Stimulated activated CD4-positive, alpha-beta T cell treated with anti-CD3 and anti-CD28 coated beads, Interleukin-4, amount 100 ng/mL, for 48 hours (primary cell): ENCODE data around the gene GPR26.
"Not testable (repeated sequence)": the region's sequence is repeated elsewhere in the genome, so short reads cannot be mapped to it uniquely, and the experiment has no call there.

Experiments used
- DNase-seq, 2 donors: peaks; one replicate each; pipeline ENCODE4 v3.0.0-alpha.2; 2020; ENCODE audit warnings: low read depth in 2 of 2

The GPR26 gene

DNA sequence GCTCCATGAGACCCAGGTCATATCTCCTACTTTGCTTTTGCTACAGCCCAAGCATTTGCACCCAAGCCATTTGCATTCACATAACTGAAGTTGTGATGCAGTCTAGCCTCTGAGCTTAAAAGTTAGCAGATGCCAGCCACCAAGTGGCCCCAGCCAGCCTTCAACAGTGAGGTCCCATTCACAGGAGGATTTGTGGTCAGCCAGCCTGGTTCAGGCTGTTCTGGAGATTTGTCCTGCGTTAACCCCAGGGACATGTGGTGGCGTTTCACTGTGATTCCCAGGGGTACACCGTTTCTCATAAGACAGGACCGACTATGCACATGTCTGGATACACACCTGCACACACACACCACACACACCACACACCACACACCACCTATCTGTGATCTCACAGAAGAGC is 51.2 kb downstream of the GPR26 start:
- DNase-seq = no peak

DNA sequence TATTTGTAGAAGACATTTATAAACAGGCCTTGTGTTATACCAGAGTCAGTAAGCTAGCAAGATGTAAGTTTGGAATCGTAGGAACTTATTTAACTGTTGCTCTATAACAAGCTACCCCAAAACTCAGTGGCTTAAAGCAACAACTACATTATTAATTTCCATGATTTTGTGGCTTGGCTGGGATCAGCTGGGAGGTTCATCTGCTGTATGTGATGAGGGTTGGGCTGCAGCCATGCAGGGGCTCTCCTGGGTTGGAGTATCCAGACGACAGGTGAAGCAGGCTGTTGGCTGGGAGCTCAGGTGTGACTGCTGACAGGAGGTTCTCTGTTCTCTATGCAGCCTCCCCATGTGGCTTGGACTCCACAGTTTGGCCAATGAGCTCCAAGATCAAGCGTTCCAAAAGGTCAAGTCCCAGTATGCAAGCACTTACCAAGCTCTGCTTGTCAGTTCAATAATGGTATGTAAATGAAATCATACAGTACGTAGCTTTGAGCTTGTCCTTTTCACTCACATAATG is 52.4 kb downstream of the GPR26 start:
- DNase-seq = no peak

DNA sequence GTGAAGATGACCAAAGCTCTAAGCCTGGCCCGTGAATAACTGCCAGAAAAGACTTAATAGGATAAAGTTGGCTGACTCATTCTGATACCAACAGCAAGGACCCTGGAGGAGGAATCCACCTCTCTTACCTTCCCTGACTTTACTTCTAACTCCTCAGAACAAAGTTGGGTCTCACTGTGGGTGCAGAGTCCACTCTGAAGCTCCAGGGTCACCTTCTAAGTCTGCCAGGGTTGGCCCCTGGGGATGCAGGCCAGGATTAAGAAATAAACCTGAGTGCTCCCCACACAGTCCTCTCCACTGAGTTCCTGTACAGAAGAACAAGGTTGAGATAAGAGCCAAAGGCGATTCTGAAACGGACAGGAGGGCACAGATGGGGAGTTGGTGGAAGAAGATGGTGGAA is 54.4 kb downstream of the GPR26 start:
- DNase-seq = no peak

DNA sequence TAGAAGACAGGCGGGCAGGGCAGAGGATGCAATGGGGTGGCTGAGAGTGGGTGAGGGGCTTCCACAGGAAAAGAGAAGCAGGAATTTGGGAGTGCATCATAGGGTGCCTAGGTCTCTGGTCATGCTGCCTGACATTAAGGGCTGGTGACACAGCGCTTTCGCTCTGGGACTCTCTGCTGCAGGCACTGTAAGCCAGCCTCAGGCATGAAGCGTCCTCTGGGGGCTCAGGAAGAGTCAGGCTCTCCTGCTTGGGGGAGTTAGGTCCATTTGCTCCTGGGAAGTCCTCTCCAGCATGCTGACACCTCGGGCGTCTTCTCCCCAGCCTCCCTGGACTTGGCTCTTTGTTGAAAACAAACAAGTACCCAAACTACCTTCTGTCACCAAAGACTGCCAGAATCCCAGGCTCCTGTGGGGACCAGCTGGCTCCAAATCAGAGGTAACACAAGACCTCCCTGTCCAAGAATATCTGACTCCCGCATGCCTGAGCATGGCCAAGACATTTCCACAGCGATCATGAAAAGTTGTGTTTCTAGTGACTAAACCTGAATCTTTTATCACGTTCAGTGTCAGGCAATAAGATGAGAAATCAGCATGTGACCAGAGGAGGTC is 55.4 kb downstream of the GPR26 start:
- DNase-seq = no peak

DNA sequence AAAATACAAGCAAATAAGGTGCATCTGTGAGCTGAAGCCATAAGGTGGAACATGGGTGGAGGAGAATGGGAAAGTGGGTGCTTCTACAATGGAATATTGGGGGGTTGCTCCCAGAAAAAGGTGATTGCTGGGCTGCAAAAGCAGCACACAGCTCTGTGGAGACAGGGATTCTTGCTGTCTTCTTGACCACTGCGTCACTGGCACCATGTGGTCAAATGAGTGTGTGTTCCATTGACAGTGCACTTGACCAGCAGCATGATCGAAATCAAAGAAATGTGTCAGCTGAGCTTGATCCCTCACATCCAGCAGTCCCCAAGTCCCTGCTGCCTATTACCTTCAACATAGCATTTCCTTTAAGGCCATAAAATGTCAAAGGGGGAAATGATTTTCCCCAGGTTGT is 56.2 kb downstream of the GPR26 start:
- no peak for DNase-seq

DNA sequence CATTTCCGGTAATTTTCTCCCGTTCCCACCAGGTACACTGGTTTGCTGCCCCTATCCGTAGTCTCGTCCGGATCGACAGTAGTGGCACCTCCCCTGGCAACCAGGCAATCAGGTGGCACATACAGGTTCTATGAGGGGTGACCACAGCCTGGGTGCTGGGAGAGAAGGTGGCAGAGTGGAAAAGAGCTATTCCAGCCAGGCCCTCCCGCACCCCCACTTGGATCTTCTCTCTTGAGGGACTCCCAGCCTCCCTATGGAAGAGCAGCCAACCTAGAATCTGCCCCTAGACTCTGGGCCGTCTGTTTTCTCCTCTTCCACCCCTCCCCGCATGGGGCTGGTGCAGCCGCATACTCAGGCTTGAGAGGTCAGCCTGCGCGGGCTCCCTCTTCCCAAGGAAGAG is 58.6 kb downstream of the GPR26 start:
- no peak for DNase-seq

DNA sequence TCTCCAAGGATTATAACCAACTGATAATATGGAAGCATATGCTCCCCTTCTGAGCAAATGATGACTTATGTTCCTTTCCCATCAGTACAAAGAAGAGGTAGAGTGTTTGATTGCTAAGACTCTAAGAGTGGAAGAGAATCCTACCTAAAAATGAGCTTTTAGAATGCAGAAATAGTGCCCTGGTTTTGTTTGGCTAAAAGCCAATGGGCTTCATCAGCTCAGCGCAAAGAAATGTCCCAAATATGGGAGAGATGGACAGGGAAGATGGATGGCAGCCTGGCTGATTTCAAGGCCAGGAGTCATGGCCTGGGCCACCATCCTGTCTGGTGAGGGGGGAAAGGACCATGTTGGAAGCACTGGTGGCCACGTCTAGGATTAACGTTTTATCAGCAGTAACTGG is 60.2 kb downstream of the GPR26 start:
- DNase-seq = no peak

DNA sequence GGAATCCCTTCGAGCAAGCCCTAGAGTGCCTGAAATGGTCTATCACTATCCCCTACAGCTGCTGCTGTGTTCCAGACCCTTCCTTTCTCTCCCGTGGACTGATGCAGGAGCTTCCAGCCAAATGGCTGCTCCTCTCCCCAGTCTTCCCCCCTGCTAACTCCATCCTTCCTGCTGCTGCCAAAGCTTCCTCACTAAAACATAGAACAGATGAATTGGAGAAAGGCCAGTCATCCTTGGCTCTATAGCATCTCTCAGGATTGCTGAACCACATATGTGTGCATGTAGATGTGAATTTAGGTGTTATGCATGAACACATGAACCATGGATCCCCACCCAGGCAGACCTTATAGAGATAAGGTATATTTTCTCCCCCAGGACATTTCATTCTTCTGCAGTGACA is 60.7 kb downstream of the GPR26 start:
- DNase-seq = no peak

DNA sequence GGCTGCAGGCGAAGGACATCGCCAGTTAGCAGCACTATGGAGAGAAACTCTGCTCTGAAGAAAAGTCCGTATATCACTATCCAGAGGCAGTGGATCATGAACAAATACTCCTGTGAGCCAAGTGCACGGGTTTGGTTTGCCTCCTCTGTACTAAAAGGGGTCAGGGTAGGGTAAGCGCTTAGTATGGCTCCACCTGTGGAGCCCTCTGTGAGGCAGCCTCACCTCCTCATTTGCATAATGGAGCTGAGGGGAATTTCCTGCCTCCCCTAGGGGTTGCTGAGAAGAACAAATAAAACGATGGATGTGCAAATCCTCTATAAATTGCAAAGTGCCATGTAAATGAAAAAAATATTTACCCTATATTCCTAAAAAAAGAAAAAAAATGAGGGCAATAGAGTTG is 63.4 kb downstream of the GPR26 start:
- DNase-seq = no peak

DNA sequence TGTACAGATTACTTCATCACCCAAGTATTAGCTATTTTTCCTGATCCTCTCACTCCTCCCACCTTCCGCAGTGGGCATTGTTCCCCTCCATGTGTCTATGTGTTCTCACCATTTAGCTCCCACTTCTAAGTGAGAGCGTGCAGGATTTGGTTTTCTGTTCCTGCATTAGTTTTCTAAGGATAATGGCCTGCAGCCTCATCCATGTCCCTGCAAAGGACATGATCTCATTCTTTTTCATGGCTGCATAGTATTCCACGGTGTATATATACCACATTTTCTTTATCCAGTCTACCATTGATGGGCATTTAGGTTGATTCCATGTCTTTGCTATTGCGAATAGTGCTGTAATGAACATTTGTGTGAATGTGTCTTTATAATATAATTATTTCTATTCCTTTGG is 70.8 kb downstream of the GPR26 start:
- not testable (repeated sequence) for DNase-seq

DNA sequence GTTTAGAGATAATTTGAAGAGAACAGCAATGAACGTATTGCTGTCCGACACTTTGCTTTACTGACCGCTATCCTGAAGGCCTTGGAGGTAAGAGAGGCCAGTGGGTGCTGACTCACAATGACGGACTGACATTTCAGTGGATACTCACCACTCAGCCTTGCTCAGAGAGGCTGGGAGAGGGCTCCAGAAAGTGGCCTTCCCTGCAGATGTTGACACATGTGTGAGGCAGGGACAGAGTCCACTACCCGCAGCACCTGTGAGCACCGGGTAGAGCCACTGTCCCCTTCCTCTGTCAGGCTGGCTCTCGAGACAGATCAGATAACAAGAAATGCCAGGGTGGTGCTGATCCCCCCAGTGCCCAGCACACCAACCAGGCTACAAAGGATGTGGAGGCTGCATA is 75.0 kb downstream of the GPR26 start:
- no peak for DNase-seq

DNA sequence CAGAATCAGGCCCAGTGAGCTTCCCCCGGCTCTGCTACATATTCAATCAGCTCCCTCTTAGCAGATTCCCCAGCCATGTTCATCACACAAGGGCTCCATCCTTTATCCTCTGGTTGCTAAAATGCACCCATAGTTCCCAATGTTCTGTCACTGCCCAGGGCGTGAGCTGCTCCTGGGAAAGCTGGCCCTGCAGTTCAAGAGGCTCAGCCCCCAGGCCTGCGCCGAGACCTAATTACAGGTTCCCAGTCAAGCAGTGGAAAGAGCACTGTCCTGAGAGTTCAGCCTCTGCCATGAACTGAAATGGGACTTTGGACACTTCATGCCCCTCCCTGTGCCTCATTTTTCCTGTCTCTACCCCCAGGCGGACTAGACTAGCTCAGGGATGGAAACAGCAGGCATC is 75.6 kb downstream of the GPR26 start:
- no peak for DNase-seq

DNA sequence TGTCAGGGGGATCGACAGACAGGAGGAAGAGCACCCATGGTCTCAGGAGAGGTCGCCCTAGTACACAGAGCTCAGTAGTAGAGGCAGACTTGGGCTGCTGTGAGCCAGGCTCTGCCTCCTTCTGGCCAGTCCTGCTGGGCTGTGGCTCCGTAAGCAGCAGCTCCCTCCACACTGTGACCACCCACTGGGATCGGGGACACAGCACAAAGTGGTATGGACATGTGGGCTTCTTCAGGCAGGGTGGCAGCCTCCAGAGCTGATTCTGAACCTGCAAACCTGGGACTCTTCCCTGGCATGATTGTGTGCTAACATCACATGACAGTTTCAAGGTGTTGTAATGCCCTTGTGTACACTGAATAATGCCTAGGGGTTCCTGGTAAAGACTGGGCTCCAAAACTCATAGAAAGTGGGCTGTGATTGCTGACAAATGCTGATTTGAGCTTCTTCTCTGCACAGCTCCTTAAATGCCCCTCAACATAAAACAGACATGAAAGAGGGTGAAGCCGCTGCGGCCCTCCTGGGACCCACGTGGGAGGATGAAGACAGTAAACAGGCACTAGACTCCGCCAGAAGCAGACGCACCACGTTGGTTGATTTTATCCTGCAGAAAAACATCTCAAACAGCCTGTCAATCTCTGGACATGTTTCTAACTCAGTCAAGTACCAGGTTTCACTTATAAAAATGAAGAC is 76.7 kb downstream of the GPR26 start:
- DNase-seq = no peak

DNA sequence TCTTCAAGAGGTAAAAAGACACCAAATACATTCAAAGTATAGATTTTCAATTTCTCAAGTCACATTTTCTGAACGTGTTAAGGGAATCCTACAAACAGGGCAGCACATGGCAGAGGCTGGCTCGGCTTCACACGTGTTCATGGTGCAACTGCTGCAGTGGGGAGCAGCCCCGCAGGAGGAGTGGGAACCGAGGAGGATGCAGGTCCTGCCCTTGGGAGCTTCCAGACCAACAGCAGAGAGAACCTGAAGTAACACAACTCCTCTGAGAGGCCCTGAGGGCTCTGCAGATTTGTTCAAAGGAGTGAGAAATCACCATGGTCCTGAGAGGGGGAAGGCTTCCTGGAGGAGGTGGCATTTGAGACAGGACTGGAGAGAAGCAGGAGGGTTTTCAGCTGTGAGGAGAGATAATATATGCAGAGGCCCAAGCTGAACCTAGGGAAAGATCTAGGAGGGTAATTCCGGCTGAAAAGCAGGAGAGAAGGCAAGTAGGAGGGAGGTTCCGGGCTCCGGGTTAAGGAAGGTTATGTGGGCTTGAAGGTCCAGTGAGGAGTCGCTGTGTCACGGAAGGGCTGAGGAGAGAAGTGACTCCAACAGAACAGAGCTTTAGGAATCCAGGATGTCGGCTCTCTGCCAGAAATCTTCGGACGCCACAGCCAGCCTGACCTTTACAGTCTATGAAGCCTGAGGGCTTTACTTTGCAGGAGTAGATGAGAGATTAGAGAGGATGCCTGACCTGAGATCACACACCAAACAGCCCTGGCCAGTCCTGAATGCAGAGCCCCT is 77.5 kb downstream of the GPR26 start:
- DNase-seq = no peak

DNA sequence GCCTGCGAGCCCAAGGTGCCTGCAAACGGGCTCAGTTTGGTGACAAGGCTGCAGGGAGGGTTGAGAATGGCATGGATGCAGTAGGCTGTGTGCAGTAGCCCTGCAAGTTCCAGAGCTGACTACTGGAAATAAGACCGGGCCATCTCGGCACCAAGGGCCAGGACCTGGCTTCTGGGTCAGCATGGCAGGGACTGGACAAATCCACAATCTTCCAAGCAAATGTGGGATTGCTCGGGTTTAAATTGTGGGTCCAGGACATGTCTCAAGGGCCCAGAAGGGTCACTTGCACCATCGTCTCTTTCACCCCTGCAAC is 78.0 kb downstream of the GPR26 start:
- no peak for DNase-seq
